Activated naive CD8-positive, alpha-beta T cell treated with anti-CD3 and anti-CD28 coated beads, Interleukin-2, amount 10 ng/mL, durations not matched to agents 7 days and 5 days (primary cell): Measurements from ENCODE around the gene NPHP4. TPM values are rescaled to one million over a fixed set of nuclear protein-coding genes. Genes with fewer than 3 reads are reported as not detected.

Experiments used
- ATAC-seq: fragments of 150-1000 bp; cut with Tn5 transposase; one replicate; pipeline ENCODE4 v1.10.0; 2021; ENCODE audit warnings: low read depth, moderate library complexity
- POLR2A ChIA-PET: fragments of 350-600 bp; sonication (Branson Sonifier 250); formaldehyde crosslinking; loops from one replicate; lab custom pipeline; 2021; ENCODE audit warnings: antibody characterized with exemption; lab: Charles Lee
- DNase-seq: peaks from one replicate; pipeline ENCODE4 v3.0.0; 2021
- H3K27ac Mint-ChIP-seq: one replicate; pipeline ENCODE4 v1.8.0; 2022; ENCODE audit warnings: mild to moderate bottlenecking, mixed read lengths
- H3K27me3 Mint-ChIP-seq: one replicate; pipeline ENCODE4 v1.8.0; 2022; ENCODE audit warnings: mild to moderate bottlenecking, moderate library complexity, mixed read lengths
- H3K36me3 Mint-ChIP-seq: one replicate; pipeline ENCODE4 v1.8.0; 2021; ENCODE audit warnings: mild to moderate bottlenecking, mixed read lengths
- H3K4me1 Mint-ChIP-seq: one replicate; pipeline ENCODE4 v1.8.0; 2021; ENCODE audit warnings: mixed read lengths
- H3K4me3 Mint-ChIP-seq: one replicate; pipeline ENCODE4 v1.8.0; 2022; ENCODE audit warnings: mild to moderate bottlenecking, moderate library complexity, mixed read lengths
- H3K9me3 Mint-ChIP-seq: one replicate; pipeline ENCODE4 v1.8.0; 2021; ENCODE audit warnings: mixed read lengths
- total RNA-seq, 2 experiments: library from RNA; stranded (reverse); gene quantifications; one replicate each; pipeline ENCODE4 v1.2.3, GENCODE V29; 2021

The NPHP4 gene
- total RNA-seq, 2 experiments from 2014 or later: 16.4 to 17.5 TPM

DNA sequence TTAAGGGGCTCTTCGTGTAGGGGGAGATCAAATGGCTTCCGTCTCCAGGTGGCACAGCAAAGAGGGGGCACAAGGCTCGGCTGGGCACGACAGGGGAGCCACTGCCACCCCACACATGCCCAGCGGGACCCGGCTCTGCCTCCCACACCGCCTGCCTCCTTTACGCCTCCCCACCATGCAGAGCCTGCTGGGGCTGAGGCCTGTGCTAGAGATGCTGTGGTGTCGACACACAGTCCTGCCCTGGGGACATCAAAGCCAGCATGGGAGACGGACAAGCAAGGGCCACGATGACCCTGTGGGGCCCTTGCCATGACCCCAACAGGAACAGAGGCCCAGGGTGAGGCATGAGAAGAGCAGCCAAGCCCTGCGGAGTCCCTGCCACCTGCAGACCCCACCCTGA is 102.8 kb downstream of the NPHP4 start:
- Mint-ChIP-seq H3K4me1 (no peaks in the 10 kb centered on the region), H3K36me3 (peaks cover under 1% of the 10 kb centered on the region), H3K9me3 (no peaks in the 10 kb centered on the region), H3K27me3 (no peaks in the 10 kb centered on the region), H3K4me3 (no peak overlapping the region), H3K27ac (no peak overlapping the region)
- ATAC-seq: no peak
- POLR2A ChIA-PET: no interaction called here
- no peak for DNase-seq

GRCh38 chr1:5888606-5889211 is 103.5 kb downstream of the NPHP4 start:
- no peak overlapping the region for H3K27ac Mint-ChIP-seq
- DNase-seq (no peak), ATAC-seq (no peak)
- no peaks in the 10 kb centered on the region for H3K4me1 Mint-ChIP-seq
- H3K9me3 Mint-ChIP-seq: no peaks in the 10 kb centered on the region
- POLR2A ChIA-PET: no interaction called here
- no peaks in the 10 kb centered on the region for H3K27me3 Mint-ChIP-seq
- no peak overlapping the region for H3K4me3 Mint-ChIP-seq
- no peaks in the 10 kb centered on the region for H3K36me3 Mint-ChIP-seq

DNA sequence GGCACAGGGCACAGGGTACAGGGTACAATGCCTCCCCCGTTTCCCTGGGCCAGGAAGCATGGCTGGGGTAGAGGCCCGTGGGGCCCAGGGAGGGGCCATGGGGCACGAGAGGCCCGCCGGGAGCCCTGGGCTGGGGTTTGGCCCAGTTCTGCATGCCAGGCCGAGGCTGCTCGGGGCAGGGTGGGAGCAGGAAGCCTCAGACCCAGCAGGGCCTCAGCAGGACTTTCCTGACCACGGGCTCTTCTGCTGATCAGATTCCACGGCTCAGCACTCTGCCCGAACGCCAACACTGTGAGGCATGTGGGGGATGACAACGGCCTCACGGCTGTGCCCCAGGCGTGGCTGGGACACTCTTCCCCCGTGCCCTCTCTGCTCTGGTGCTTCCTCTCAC is 104.3 kb downstream of the NPHP4 start:
- H3K4me1 Mint-ChIP-seq: no peaks in the 10 kb centered on the region
- no peaks in the 10 kb centered on the region for H3K27me3 Mint-ChIP-seq
- POLR2A ChIA-PET: no interaction called here
- no peak for ATAC-seq
- no peaks in the 10 kb centered on the region for H3K36me3 Mint-ChIP-seq
- H3K27ac Mint-ChIP-seq: no peak overlapping the region
- H3K9me3 Mint-ChIP-seq: no peaks in the 10 kb centered on the region
- no peak overlapping the region for H3K4me3 Mint-ChIP-seq
- DNase-seq: no peak

GRCh38 chr1:5887349-5887970 is 104.8 kb downstream of the NPHP4 start:
- no peaks in the 10 kb centered on the region for H3K9me3 Mint-ChIP-seq
- H3K27ac Mint-ChIP-seq: no peak overlapping the region
- DNase-seq (no peak), ATAC-seq (no peak)
- H3K36me3 Mint-ChIP-seq: peaks cover under 1% of the 10 kb centered on the region
- no peaks in the 10 kb centered on the region for H3K4me1 Mint-ChIP-seq
- H3K27me3 Mint-ChIP-seq: no peaks in the 10 kb centered on the region
- POLR2A ChIA-PET: no interaction called here
- no peak overlapping the region for H3K4me3 Mint-ChIP-seq

DNA sequence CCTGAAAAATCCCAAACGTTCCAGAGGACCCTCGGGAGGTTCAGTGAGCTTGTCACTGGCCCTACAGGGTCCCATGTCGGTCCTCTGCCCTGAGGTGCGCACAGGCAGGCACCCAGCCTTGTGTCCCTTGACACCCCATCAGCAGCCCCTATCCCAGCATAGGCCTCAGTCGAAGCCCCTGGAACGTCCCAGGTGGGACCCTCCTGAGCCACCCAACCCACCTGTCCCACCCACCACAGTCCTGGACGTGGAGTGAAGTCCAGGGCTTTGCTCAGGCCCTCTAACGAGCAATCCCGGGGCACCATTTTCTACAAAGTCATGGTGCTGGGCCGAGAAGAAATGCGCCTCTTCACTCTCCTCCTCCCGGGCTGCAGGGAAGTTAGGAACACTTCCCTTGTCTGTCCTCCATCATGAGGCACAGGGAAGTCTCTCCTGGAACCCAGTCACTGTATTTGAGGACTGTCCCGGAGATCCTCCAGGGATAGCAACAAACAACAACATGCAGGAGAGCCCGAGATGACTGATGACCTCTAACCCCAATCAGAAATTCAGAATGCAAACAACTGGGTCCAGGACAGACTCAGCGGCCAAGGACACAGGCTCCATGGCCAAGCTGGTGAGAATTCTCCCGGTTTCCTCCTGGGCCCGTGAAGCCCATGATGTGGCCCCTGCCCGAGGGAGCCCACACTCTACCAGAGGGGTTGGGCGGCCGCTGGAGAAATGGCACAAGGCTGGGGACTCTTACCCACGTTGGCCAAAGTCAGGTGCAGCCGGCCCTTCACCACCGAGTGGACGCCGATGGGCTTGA is 105.5 kb downstream of the NPHP4 start:
- POLR2A ChIA-PET: no interaction called here
- no peaks in the 10 kb centered on the region for H3K9me3 Mint-ChIP-seq
- DNase-seq (no peak), ATAC-seq (no peak)
- H3K4me1 Mint-ChIP-seq: no peaks in the 10 kb centered on the region
- no peaks in the 10 kb centered on the region for H3K27me3 Mint-ChIP-seq
- peaks cover 3% of the 10 kb centered on the region for H3K36me3 Mint-ChIP-seq
- no peak overlapping the region for H3K4me3 Mint-ChIP-seq
- no peak overlapping the region for H3K27ac Mint-ChIP-seq

GRCh38 chr1:5886140-5886483 is 106.1 kb downstream of the NPHP4 start:
- no peak overlapping the region for H3K27ac Mint-ChIP-seq
- DNase-seq (no peak), ATAC-seq (no peak)
- H3K9me3 Mint-ChIP-seq: no peaks in the 10 kb centered on the region
- POLR2A ChIA-PET: no interaction called here
- no peaks in the 10 kb centered on the region for H3K4me1 Mint-ChIP-seq
- H3K36me3 Mint-ChIP-seq: peaks cover 3% of the 10 kb centered on the region
- H3K4me3 Mint-ChIP-seq: no peak overlapping the region
- H3K27me3 Mint-ChIP-seq: no peaks in the 10 kb centered on the region

GRCh38 chr1:5885471-5886139 is 106.6 kb downstream of the NPHP4 start:
- POLR2A ChIA-PET: no interaction called here
- DNase-seq (no peak), ATAC-seq (no peak)
- no peaks in the 10 kb centered on the region for H3K4me1 Mint-ChIP-seq
- H3K27me3 Mint-ChIP-seq: no peaks in the 10 kb centered on the region
- no peak overlapping the region for H3K4me3 Mint-ChIP-seq
- no peak overlapping the region for H3K27ac Mint-ChIP-seq
- peaks cover 6% of the 10 kb centered on the region for H3K36me3 Mint-ChIP-seq
- H3K9me3 Mint-ChIP-seq: no peaks in the 10 kb centered on the region

DNA sequence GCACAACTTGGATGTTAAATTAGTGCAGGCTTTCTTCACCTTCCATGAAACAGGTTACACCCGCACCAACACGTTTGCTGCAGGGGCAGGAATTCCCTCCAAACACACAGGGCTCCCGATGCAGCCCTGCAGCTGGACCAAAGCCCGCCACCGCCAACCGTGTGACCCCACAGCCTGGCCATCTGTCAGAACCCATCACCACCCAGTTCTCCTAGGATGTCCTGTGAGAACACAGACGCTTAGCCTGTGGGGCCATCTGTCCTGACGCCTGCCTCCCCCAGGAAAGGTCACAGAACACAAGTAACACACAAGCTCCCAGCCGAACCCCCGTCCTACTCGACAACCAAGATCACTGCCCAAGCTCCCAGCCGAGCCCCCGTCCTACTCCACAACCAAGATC is 108.1 kb downstream of the NPHP4 start:
- no peak for DNase-seq
- peaks cover 2% of the 10 kb centered on the region for H3K9me3 Mint-ChIP-seq
- H3K27ac Mint-ChIP-seq: no peak overlapping the region
- POLR2A ChIA-PET: no interaction called here
- H3K4me3 Mint-ChIP-seq: no peak overlapping the region
- H3K27me3 Mint-ChIP-seq: no peaks in the 10 kb centered on the region
- no peaks in the 10 kb centered on the region for H3K4me1 Mint-ChIP-seq
- H3K36me3 Mint-ChIP-seq: peaks cover 19% of the 10 kb centered on the region
- ATAC-seq: no peak

DNA sequence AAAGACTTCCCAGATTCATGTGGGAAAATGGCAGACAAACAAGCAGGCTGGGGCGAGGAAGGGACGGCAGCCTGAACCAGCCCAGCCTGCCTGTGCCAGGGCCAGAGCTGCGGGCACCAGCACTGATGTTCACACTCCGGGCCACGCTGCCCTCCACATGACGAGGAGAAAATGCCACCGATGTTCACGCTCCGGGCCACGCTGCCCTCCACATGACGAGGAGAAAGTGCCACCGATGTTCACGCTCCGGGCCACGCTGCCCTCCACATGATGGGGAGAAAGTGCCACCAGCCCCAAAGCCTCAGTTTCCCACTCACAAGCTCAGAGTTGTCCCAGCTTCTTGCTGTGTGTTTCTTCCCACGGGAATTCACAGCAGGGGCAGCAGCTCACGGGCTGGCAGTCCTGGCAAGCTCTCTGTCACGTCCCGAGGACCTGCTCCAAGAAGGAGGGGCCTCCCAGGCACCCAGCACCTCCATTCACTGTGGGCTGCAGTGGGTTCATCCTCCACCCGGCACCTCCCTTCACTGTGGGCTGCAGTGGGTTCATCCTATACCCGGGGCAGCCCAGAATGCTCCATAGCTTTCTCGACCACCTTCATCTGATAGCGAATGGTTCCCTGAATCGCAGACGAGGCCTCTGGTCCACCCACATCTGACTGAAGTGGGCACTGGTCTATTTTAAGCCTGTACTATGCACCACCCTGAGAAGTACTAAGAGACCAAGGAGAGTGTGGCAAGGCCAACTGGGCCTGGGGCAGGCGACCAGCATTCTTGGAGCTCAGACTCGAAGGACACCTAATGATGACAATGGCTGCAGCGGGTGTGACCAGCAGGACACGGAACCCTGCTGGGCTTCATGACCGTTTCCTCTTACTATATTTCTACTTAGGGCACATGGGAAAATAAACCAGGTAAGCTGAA is 108.8 kb downstream of the NPHP4 start:
- DNase-seq (no peak), ATAC-seq (no peak)
- peaks cover 20% of the 10 kb centered on the region for H3K36me3 Mint-ChIP-seq
- POLR2A ChIA-PET: no interaction called here
- peaks cover 2% of the 10 kb centered on the region for H3K9me3 Mint-ChIP-seq
- no peaks in the 10 kb centered on the region for H3K4me1 Mint-ChIP-seq
- no peak overlapping the region for H3K4me3 Mint-ChIP-seq
- H3K27ac Mint-ChIP-seq: no peak overlapping the region
- no peaks in the 10 kb centered on the region for H3K27me3 Mint-ChIP-seq

GRCh38 chr1:5882367-5883128 is 109.7 kb downstream of the NPHP4 start:
- POLR2A ChIA-PET: no interaction called here
- H3K27me3 Mint-ChIP-seq: no peaks in the 10 kb centered on the region
- ATAC-seq (no peak), DNase-seq (no peak)
- peaks cover 2% of the 10 kb centered on the region for H3K9me3 Mint-ChIP-seq
- peaks cover 20% of the 10 kb centered on the region for H3K36me3 Mint-ChIP-seq
- no peak overlapping the region for H3K27ac Mint-ChIP-seq
- no peaks in the 10 kb centered on the region for H3K4me1 Mint-ChIP-seq
- no peak overlapping the region for H3K4me3 Mint-ChIP-seq

DNA sequence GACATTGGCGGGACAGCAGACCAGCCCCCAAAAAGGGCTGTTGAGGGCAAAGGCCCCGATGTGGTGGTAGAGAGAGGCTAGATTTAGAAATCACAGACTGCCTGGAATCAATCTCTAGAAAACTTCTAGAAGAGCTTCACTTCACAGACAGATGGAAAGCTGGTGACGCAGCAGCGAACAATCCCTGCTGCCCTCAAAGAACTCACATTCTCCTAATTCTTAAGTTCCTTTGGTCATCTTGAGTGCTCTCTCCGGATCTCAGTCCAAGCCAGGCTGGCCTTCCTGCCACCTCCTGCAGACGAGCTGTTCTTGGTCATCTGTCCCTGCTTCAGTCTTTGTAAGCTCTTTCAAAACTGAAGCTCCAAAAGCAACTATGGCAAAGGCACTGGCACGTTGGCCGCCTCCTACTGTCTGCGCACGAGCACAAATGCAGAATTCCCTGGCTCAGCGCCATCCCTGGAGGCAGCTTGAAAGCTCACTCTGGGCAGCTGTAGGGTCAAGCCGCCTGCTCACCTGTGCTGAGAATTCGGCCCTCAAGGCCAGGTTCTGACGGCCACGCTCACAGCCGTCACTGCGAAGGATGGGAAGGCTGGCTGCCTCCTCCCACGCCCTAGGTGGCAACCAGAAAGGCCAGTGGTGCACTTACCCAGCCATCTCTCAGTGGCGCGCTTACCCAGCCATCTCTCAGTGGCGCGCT is 110.6 kb downstream of the NPHP4 start:
- DNase-seq (no peak), ATAC-seq (no peak)
- Mint-ChIP-seq H3K4me1 (no peaks in the 10 kb centered on the region), H3K36me3 (peaks cover 20% of the 10 kb centered on the region), H3K27ac (no peak overlapping the region), H3K27me3 (no peaks in the 10 kb centered on the region), H3K9me3 (peaks cover 2% of the 10 kb centered on the region), H3K4me3 (no peak overlapping the region)
- POLR2A ChIA-PET: no interaction called here
